Activated B cell treated with CpG ODN at 0.5 μM for 24 hours (primary cell): ENCODE measurements around the gene POLL. TPM values are rescaled to one million over a fixed set of nuclear protein-coding genes. Genes with fewer than 3 reads are reported as not detected.

Experiments
- ATAC-seq: fragments of 200-7000 bp; cut with Tn5 transposase; one replicate; pipeline ENCODE4 v1.10.0; 2021; ENCODE audit warnings: low read depth, mild to moderate bottlenecking, moderate library complexity
- CTCF ChIA-PET: fragments of 350-600 bp; sonication (Branson Sonifier 250); formaldehyde crosslinking; loops from one replicate; lab custom pipeline; 2021; ENCODE audit warnings: antibody characterized with exemption; lab: Charles Lee
- POLR2A ChIA-PET: fragments of 350-600 bp; sonication (Branson Sonifier 250); formaldehyde crosslinking; loops from one replicate; lab custom pipeline; 2021; ENCODE audit warnings: antibody characterized with exemption; lab: Charles Lee
- DNase-seq: peaks from one replicate; pipeline ENCODE4 v3.0.0; 2022
- H3K27ac Mint-ChIP-seq: one replicate; pipeline ENCODE4 v1.8.0; 2020; ENCODE audit warnings: mixed read lengths
- H3K27me3 Mint-ChIP-seq: one replicate; pipeline ENCODE4 v1.8.0; 2021; ENCODE audit warnings: mixed read lengths
- H3K36me3 Mint-ChIP-seq: one replicate; pipeline ENCODE4 v1.8.0; 2021; ENCODE audit warnings: low read depth, mixed read lengths
- H3K4me1 Mint-ChIP-seq: one replicate; pipeline ENCODE4 v1.8.0; 2021; ENCODE audit warnings: mixed read lengths
- H3K4me3 Mint-ChIP-seq: one replicate; pipeline ENCODE4 v1.8.0; 2020; ENCODE audit warnings: mild to moderate bottlenecking, mixed read lengths
- H3K9me3 Mint-ChIP-seq: one replicate; pipeline ENCODE4 v1.8.0; 2020; ENCODE audit warnings: mixed read lengths
- CTCF ChIP-seq: fragments of 200-600 bp; IDR thresholded peaks from one replicate; pipeline ENCODE4 v1.8.0; 2022; ENCODE audit warnings: antibody characterized with exemption, mild to moderate bottlenecking
- intact Hi-C: fragments of 100-400 bp; cut with micrococcal nuclease; formaldehyde crosslinking; loops from one replicate; pipeline ENCODE4 v1.15.1; 2024
- total RNA-seq: library from RNA; stranded (reverse); gene quantifications from 2 replicates; pipeline ENCODE4 v1.2.3, GENCODE V29; 2022

Gene POLL
- total RNA-seq, 1 donor from 2014 or later: 39.5 TPM

GRCh38 chr10:101579516-101579870 is 8.6 kb downstream of the POLL start:
- DNase-seq (no peak), ATAC-seq (no peak)
- H3K36me3 Mint-ChIP-seq: peaks cover 50% of the 10 kb centered on the region
- no peak overlapping the region for H3K27ac Mint-ChIP-seq
- no peak for TF ChIP-seq CTCF
- H3K27me3 Mint-ChIP-seq: no peaks in the 10 kb centered on the region
- ChIA-PET POLR2A (no interaction called here), CTCF (no interaction called here)
- H3K9me3 Mint-ChIP-seq: no peaks in the 10 kb centered on the region
- H3K4me3 Mint-ChIP-seq: no peak overlapping the region
- intact Hi-C loops: loop anchor here (10.0 kb wide), 1 partner anchor 515 kb away; the partner anchor contains the start of gene KAZALD1
- no peaks in the 10 kb centered on the region for H3K4me1 Mint-ChIP-seq

- H3K27ac Mint-ChIP-seq: no peak overlapping the region
- H3K4me1 Mint-ChIP-seq: no peaks in the 10 kb centered on the region
- ChIA-PET CTCF (no interaction called here), POLR2A (no interaction called here)
- no peak for TF ChIP-seq CTCF
- DNase-seq (no peak), ATAC-seq (no peak)
- no peak overlapping the region for H3K4me3 Mint-ChIP-seq
- intact Hi-C loops: loop anchor here (10.0 kb wide), 1 partner anchor 514 kb away; the partner anchor contains the start of gene KAZALD1
- no peaks in the 10 kb centered on the region for H3K9me3 Mint-ChIP-seq
- peaks cover 46% of the 10 kb centered on the region for H3K36me3 Mint-ChIP-seq
- no peaks in the 10 kb centered on the region for H3K27me3 Mint-ChIP-seq
Measured at GRCh38 chr10:101578803-101579515, 9.1 kb downstream of the POLL start.

GRCh38 chr10:101578192-101578591 is 9.9 kb downstream of the POLL start:
- ChIA-PET POLR2A (no interaction called here), CTCF (no interaction called here)
- ATAC-seq (no peak), DNase-seq (no peak)
- Mint-ChIP-seq H3K27me3 (no peaks in the 10 kb centered on the region), H3K9me3 (no peaks in the 10 kb centered on the region), H3K4me1 (no peaks in the 10 kb centered on the region), H3K27ac (no peak overlapping the region), H3K36me3 (peaks cover 39% of the 10 kb centered on the region), H3K4me3 (no peak overlapping the region)
- intact Hi-C loops: loop anchor here (10.0 kb wide), 1 partner anchor 513 kb away; the partner anchor contains the start of gene KAZALD1
- no peak for TF ChIP-seq CTCF

GRCh38 chr10:101577121-101577871 is 10.8 kb downstream of the POLL start:
- Mint-ChIP-seq H3K9me3 (peaks cover 2% of the 10 kb centered on the region), H3K4me3 (no peak overlapping the region), H3K4me1 (no peaks in the 10 kb centered on the region), H3K27ac (no peak overlapping the region), H3K36me3 (peaks cover 38% of the 10 kb centered on the region), H3K27me3 (no peaks in the 10 kb centered on the region)
- no peak for TF ChIP-seq CTCF
- intact Hi-C loops: loop anchor here (10.0 kb wide), 1 partner anchor 512 kb away; the partner anchor contains the start of gene KAZALD1
- CTCF ChIA-PET: no interaction called here
- POLR2A ChIA-PET: no interaction called here
- ATAC-seq: no peak
- no peak for DNase-seq
